GF-D8 (cell line): ENCODE data around the gene TSC2.
A peak's percentile ranks its signal among the peaks of the same experiment; 100 is the strongest.
"Not testable (repeated sequence)": the region's sequence is repeated elsewhere in the genome, so short reads cannot be mapped to it uniquely, and the experiment has no call there.

Source experiments
- DNase-seq: peaks from one replicate; lab custom pipeline; 2025; lab: John Stamatoyannopoulos, UW

Gene TSC2

DNA sequence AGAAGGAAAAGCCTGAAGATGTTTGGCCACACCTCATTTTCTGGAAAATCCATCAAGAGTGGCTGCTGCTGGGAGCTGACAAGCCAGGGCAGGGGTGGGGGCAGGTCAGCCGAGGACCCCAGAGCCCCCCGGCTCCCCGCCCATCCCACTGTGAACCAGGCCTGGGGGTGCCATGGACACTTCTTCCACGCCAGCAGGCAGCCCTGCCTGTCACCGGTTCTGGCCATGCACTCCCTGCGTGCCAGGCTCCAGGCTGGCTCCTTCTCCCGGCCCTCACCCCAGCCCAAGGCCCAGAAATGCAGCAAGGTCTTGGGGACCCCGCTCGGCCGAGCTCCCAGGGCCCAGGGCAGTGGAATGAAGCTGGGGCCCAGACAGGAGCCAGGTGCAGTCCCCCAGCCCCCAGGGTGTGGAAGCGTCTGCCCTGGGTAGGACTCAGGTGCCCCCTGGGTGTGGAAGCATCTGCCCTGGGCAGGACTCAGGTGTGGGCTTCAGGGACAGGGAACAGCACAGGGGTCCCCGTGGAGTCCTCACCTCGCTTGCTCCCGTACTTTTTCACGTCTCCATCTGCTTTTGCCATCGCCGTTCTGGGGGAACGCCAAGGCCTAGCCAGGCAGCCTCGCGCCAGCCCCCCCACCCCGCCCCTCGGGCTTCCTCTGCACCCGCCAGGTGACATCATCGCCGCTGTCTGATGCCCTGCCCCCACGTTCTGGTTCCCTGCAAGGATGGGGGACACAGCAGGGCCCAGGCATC, 75.3 kb downstream of the TSC2 start:
- not testable (repeated sequence) for DNase-seq

GRCh38 chr16:2123706-2124376, 76.1 kb downstream of the TSC2 start:
- DNase-seq = not testable (repeated sequence)

- not testable (repeated sequence) for DNase-seq
Measured at GRCh38 chr16:2124377-2124693, 76.5 kb downstream of the TSC2 start.

- DNase-seq = not testable (repeated sequence)
Measured at GRCh38 chr16:2124694-2125444, 77.1 kb downstream of the TSC2 start.

- DNase-seq = not testable (repeated sequence)
Measured at GRCh38 chr16:2125609-2126008, 77.8 kb downstream of the TSC2 start.

DNA sequence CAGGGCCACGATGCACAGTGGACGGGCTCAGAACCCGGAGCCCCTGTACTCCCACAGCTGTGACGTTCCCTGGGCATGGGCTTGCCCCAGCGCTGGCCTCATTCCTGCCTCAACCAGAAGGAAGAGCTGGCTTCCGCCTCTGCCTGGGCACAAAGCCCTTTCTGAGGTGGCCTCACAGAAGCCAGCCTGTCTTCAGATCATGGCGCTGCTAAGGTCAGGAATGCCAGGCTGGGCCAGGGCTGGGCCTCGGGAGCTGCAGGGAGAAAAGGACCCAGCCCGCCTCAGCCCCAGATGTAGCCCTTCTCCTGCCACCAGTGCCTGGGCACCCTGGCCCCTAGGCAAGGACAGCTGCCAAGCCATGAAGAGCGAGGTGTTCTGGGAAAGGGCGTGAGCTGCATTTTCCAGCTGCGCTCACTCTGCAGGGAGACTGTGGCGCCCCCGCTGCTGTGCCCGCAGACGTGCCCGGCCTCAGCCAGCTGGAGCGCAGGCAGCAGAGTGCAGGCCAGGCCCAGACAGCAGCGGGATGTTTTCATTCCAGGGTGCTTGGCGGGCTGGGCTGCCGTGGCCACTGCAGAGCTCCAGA, 78.5 kb downstream of the TSC2 start:
- not testable (repeated sequence) for DNase-seq

DNA sequence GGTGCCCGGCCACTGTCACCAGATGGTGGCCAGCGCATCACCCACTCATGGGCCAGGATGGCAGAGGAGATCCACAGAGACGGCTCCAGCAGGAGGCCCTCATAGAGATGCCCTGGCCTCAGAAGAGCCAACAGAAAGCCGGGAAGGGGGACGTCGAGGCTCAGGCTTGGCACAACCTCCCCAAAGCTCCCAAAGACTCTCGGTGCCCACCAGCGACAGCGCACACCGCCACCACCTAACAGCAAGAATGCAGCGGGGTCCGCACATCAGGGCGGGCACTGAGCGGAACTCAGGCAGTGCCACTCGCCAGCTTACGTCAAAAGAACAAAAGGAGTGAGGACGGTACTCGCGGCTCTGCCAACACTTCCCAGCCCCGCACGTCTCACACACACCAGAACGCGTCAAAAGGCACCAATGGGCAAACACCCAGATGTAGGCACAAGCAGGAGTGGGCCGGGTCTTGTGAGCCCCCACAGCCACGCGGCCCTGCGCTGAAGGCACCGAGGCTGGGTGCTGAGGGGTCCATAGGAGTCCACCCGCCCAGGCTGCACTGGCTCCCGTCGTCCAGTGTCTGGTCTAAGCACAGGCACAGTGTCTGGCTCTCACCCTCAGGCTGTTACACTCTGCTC, 79.3 kb downstream of the TSC2 start:
- not testable (repeated sequence) for DNase-seq

DNA sequence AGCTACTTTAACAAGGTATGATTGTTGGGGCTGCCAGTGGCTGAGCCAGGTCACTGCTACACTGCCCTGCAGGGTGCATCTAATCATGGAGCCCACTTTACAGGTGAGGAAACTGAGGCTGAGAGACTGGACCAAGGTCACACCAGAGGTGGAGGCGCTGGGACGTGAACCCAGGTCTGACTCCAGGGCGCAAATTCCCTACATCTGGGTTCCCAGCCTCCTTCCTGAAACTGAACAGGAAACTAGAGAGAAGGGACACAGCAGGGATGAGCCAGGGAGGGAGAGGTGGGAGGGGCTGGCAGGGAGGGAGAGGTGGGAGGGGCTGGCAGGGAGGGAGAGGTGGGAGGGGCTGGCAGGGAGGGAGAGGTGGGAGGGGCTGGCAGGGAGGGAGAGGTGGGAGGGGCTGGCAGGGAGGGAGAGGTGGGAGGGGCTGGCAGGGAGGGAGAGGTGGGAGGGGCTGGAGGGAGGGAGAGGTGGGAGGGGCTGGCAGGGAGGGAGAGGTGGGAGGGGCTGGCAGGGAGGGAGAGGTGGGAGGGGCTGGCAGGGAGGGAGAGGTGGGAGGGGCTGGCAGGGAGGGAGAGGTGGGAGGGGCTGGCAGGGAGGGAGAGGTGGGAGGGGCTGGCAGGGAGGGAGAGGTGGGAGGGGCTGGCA, 80.0 kb downstream of the TSC2 start:
- not testable (repeated sequence) for DNase-seq

DNA sequence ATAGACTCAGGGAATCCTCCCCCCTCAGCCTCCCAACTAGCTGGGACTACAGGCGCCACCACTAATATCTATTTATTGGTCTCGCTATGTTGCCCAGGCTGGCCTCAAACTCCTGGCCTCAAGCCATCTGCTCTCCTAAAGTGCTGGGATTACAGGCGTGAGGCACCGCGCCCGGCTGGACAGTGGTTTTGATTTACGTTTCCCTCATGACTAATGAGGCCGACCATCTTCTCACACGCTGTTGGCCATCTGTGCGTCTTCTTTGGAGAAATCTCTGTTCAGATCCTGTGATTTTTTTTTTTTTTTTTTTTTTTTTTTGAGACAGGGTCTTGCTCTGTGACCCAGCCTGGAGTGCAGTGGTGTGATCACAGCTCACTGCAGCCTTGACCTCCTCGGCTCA, 81.5 kb downstream of the TSC2 start:
- not testable (repeated sequence) for DNase-seq

GRCh38 chr16:2129890-2130447, 82.2 kb downstream of the TSC2 start:
- DNase-seq = not testable (repeated sequence)

DNA sequence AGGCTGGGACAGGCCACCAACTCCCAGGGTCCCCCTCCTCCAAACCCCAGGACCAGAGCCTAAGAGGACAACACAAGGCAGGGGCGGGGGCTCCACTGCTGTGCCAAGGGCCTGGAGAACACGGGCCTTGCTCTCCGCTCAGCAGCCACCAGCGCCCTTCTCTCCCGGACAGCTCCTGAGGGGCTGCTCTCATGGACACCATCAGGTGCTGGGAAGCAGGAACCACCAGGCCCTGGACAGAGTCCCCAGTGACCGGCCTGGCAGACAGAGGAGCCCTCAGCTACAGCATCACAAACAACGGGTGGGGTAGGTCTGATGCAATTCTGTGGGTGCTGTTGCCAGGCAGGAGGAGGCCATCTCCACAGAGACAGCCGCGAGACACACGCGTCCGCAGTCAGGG, 86.0 kb downstream of the TSC2 start:
- not testable (repeated sequence) for DNase-seq

DNA sequence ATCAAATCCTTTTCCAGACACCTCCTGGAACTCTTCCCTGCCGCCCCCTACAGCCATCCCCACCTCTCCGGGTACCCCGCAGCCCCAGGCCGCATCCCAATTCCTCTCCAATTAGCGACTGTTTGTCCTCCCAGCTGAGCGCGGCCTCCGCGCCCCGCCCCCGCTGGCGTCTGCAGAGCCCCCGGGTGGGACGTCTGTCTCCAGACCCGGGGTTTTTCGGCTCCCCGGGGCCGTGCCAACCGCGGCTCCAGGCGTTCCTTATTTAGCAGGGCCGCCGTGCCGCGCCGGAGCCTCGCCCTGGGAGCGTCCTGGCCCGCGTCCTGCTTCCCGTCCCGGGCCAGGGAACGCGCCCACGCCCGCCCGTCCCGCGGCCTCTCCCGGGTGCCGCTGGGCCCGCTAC, 87.3 kb downstream of the TSC2 start:
- not testable (repeated sequence) for DNase-seq

DNA sequence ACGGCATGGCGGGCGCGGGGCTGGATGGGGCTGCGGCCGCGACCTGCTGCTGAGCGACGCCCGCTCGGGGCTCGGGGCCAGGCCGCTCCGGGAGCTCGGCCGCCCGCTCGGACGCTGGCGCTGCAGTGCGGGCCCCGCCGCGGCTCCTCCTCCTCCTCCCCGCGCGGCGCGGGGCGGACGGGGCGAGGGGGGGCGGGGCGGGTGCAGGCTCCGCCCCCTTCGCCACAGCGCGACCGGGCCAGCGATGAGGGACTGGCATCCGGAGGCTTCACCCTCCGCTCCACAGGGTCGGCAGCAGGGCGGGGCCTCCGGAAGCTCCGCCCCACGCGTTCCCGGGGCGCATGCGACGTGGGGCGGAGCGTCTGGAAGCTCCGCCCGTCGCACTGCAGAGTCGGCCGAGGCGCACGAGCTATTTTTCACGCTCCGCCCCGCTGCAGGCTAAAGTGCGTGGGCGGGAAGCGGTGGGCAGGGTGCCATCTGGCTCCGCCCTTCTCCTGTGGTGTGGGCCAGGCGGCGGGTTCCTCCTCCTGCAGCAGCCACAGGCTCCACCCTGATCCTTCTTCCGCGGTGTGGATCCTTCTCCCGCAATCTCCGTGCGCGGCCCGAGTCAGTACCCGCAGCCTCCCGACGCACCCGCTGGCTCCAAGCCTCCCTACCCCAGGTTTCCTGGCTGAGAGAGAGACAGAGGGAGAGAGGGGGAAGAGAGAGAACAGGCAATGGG, 88.1 kb downstream of the TSC2 start, which contains the start of gene PKD1:
Gene PKD1, minus strand, starts transcription at position 129 of the 721 bp plus-strand sequence. CDS start 209 bp downstream, outside the sequence.
- peak; percentile 80 for DNase-seq
